HG02981 (cell line): Measurements from ENCODE around the gene RPL10.
"Not testable (repeated sequence)": the region's sequence is repeated elsewhere in the genome, so short reads cannot be mapped to it uniquely, and the experiment has no call there.

Source experiments
- ATAC-seq: cut with Tn5 transposase; IDR thresholded peaks from one replicate; pipeline ENCODE4 v1.9.1; 2021; ENCODE audit warnings: mild to moderate bottlenecking, moderate library complexity; ENCODE audit not compliant: unreplicated experiment

The RPL10 gene

DNA sequence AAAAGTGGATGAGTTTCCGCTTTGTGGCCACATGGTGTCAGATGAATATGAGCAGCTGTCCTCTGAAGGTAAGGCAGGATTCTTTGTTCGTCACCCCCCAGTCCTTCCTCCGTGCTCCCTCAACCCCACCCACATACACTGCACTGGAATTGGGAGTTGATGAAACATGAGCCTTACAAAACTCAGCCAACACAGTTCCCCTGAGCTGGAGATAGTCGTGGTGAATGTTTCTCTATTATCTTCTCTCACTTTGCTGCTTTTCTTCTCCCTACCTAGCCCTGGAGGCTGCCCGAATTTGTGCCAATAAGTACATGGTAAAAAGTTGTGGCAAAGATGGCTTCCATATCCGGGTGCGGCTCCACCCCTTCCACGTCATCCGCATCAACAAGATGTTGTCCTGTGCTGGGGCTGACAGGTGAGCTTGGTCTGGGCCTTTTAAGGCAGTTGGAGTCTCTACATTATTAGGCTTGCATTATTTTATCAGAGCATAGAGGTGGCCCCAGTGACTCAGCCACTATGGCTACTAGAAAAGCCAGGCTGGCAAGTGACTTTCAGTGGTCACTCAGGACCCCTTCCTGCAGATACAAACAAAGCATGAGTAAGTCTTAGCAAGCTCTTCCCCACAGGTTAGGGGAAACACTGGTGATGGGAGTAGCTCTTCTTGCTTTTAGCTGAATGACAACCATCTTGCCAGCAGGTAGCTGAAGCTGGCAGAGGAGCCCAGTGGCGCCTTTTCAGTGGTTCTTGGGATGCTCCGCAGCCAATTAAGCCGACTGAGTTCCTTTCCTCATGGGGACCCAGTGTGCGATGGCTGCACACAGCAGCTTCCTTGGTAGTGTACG, 1.6 kb downstream of the RPL10 start:
- no peak for ATAC-seq

DNA sequence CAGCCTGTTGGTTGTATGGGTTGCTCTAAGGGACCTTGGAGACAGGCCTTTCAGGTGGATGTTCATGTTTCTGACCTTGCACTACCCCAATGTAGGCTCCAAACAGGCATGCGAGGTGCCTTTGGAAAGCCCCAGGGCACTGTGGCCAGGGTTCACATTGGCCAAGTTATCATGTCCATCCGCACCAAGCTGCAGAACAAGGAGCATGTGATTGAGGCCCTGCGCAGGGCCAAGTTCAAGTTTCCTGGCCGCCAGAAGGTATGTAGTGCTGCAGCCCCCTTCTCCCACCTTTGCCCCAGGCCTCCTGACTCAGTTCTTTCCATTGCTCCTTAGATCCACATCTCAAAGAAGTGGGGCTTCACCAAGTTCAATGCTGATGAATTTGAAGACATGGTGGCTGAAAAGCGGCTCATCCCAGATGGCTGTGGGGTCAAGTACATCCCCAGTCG, 2.2 kb downstream of the RPL10 start:
- not testable (repeated sequence) for ATAC-seq

DNA sequence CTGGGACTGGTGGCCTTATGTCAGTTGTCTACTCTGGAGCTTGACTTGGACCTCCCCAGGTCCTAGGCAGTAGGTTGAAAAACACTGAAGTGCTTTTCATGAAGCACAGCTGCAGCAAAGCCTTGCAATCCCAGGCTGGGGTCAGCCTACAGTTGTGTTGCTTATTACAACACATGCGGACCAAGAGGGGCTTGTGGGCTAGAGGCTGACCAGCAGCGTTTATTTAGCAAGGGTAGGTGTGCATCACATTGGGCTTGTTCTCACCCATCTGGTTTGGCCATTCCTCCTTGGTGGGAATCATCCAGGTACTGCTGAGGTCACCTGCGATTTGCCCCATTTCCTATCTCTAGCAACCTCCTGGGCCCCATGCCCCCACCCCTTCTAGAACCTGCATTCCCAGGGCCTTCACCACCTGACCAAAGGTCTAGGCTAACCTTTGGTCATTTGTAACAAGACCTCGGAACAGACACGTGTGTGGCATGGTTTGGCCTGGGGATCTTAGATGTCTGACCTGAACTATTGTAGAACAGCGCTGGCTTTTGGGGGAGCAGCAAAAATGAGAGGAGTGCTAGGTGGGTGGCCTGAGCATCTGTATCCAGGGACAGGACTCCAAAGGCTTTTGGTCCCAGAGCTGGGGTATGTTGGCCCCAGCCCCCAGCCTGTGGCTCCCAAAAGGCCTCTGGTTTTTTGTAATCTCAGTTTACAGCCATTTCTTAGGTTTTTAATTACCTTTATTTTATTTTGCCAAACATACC, 3.0 kb downstream of the RPL10 start:
- ATAC-seq, result no peak

DNA sequence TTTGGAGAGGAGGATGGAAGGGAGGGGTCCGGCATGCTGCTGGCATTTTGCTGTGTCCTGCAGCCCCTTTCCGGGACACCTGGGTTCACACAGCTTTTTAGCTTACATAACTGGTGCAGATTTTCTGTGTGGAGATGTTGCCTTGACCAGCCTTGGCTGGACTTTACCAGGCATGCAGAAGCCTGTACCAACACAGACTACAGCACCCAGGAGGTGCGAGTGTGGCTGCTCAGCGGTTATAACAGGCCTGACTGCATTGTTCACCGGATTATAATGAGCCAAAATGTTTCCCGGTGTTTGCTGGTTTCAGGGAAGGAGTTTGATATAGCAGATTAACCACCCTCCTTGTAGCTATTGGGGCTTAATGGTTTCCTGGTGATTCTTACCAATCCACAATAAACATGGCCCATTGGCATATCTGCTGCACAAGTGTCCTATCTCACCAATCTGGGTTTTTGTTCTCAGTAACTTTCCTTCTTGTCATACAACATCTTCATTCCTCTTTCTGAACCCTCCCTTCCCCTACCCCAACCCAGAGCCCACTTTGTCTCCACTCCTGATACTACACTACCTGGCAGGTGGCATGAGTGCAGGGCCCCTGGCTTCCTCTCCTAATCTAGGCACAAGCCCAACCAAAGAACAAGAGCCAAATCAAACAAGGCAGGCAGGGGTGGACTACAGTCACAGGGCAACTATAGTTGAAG, 3.9 kb downstream of the RPL10 start:
- no peak for ATAC-seq

DNA sequence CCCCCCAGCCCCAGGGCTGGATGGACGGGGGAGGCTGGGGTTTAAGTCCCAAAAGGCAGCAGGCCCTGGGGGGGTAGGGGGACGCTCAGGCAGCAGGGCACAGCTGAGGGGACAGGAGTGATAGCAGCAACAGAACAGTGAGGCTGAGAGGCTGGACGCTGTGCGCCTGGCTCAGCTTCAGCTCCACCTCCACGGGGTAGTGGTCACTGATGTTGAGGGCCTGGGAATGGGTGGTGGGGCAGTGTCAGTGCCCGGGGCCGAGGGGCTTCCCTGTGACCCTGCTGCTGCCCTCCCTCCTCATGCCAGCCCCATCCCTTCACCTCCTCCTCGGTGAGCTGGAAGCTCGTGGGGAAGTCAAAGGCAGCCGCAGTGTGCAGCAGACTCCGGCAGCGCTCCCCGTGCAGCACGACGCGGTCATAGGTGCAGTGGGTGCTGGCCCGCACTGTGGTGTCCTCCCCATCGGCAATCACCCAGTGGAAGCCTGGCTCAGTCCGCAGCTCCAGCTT, 4.5 kb downstream of the RPL10 start:
- ATAC-seq, result no peak

DNA sequence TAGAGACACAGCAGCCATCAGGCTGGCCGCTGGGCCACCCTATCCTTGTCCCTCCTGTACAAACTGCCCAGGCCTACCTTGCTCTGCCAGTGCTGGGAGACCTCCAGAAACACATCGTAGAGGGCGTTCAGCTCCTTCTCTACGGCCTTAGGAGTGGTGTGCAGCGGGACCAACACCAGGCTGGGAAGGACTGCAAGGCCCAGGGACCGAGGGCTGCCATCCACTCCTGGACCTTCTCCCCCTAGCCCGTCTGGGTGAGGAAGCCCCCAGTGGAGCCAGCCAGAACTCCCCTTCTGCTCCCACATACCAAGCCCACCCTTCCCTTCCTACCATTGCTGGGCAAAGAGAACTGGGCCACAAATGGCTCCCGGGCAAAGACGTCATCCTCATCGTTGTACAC, 5.0 kb downstream of the RPL10 start:
- no peak for ATAC-seq

DNA sequence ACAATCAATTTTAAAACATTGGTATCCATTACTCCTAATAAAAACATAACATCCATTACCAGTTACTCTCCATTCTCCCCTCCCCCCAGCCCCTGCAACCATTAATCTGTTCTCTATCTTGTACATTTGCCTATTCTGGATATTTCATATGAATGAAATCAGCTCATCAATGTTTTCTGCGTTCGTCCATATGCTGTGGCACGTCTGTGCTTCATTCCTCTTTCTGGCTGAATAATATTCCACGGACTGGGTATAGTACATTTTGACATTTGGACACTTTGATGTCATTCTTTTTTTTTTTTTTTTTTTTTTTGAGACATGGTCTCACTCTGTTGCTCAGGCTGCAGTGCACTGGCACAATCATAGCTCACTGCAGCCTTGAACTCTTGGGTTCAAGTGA, 5.7 kb downstream of the RPL10 start:
- ATAC-seq, result no peak

DNA sequence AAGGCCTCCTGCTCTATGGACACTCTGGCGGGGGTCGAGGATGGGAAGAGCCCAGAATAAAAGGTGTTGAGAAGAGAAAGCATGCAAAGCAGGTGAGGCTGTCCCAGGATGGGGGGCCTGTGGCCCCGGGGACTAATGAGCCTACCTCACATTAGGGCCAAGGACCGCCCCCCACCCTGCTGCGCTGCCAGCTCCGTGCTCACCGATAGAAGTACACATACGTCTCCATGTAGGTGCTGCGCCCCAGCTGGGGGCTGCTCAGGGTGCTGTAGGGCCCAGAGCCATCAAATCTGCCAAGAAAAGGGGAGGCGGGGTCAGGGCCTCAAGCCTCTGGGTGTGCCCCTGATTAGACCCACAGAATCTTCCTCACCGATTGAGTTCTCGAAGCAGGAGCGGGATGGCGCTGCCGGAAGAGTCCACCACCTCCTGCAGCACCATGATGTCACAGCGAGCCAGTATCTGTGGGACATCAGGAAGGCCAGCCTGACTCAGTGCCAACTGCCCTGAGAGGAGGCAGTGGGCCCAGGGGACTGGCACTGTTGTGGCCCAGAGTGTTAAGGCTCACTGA, 6.5 kb downstream of the RPL10 start:
- ATAC-seq, result no peak

DNA sequence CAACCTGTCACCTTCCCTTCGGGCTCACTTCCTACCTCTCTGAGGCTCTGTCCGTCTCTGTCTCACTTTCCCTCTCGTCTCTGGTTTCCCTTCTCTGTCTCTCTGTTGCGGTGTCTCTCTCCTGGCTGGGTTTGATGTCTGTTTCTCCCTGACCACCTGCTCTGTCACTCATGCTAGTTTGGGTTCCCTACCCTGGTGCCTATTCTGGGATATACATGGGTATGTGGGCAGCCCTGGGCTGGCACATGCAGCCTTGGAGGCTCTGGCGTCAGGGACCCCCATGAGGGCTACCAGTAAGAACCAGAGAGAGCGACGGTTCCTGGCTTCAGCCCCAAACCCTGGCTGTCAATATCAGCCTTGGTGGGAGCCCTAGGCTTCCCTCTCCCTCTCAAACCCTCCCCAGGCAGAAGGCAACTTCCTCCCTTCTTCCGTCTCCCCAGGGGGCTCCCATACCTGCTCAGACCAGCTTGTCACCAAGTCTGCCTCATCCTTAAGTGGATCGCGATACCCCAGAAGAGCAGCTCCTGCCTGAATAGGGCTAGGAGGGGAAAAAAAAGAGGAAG, 10.6 kb downstream of the RPL10 start:
- ATAC-seq, result peak; percentile 14

DNA sequence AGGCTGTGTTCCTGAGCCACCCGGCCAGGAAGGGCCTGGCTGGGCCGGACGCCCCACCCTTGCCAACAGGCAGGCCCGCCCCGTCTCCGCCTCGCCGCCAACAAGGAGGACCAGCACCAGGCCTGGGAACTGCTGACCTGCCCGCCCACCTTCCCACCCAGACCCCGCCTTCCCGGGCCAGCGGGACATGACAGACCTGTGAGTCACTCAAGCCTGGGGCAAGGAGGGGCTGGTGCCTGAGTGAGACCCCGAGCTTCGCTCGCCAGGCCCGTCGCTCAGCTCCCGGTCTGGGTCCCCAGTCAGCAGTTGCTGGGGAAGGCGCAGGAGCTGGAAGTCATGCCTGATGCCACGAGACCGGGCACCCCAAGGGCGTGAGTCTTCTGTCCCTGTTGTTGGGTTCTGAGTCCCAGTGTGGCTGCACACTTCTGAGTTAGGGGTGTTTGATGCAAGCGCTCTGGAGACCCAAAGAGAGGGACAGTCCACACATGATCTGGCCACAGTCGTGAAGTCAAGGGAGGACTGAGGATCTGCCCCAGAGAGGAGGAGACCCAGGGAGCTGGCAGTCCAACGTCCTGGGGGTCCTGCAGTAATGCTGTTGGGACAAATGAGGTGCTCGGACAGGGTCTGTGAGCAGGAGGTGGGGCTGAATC, 11.2 kb downstream of the RPL10 start, which contains the start of gene DNASE1L1:
DNASE1L1 (minus strand) TSS at position 33 of the 650 bp plus-strand sequence. CDS start 3,686 bp downstream, outside the sequence.
- ATAC-seq, result peak; percentile 46

DNA sequence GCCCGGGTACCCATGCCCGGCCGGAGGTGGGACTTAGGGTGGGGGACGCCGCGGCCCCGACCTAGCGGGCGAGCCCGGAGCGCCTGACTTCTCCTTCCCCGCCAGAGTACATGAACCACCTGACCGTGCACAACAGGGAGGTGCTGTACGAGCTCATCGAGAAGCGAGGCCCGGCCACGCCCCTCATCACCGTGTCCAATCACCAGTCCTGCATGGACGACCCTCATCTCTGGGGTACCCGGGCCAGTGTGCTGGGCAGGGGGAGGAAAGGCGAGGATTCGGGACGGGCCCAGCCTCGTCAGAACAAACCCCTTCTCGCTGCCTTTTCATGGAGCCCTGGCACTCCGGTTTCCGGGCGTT, 13.8 kb downstream of the RPL10 start:
- ATAC-seq, result no peak

DNA sequence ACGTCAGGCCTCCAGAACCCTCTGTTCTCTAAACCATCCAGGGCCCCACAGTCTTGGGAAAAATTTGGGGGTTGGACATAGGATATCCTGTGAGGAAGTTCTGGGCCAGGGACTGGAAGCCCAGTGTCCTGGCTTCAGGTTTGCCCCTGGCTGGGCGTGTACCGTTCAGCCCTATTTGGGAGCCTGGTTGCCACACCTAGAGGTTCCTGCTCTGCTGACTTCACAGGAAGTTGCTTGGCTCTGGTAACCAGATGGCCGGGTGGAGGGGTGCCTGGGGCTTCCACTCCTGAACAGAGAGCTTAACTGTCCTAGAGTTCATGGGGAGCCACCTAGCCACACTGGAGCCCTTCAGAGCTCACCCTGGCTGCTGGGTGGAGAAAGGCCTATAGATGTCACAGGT, 14.3 kb downstream of the RPL10 start:
- no peak for ATAC-seq

DNA sequence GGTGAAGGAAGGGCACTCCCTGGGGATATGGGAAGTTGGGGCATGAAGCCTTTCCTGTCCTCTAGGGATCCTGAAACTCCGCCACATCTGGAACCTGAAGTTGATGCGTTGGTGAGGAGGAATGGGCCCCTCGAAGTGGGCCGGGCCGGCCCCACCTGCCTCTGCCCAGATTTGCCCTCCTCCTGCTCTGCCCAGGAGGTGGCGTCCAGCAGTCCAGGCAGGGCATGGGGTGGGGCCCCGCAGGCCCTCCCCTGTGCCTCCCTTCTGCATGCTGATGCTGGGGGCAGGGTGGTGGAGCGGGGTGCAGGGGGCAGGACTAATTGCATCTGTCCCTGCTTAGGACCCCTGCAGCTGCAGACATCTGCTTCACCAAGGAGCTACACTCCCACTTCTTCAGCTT, 15.0 kb downstream of the RPL10 start:
- no peak for ATAC-seq

DNA sequence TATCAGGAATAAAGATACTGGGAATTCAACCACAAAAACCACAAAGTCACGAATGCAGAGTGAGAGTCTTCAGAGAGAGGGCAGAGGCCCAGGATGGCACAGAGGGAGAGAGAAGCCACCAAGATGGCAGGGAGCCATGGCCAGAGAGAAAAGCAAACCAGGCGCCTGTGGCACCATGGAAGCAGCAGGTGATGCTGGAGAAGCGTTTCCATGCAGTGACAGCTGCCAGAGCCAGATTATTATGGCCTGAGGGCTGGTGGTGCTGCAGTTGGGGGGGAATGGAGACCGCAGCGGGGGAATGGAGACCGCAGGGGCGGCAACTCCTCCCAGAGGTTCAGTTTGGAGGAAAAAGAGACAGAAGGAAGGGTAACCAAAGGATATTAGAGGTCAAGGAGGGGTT, 19.0 kb downstream of the RPL10 start:
- ATAC-seq, result no peak

DNA sequence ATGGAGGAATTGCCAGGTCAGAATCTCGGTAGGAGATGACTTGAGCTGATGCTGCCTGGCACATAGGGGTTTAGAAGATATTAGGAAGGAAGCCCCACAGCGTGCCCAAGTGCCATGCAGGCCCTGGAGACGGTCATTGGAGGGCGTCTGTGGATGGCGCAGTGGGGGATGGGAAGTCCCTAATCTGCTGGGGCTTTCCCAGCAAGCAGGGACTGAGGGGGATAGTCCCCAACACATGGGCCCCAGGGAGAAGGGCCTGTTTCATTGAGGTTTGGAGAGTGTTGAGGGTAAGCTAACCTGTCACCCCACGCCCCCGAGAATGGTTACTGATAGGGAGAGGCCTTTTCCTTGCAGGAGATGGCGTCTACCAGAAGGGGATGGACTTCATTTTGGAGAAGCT, 21.0 kb downstream of the RPL10 start:
- ATAC-seq, result no peak

DNA sequence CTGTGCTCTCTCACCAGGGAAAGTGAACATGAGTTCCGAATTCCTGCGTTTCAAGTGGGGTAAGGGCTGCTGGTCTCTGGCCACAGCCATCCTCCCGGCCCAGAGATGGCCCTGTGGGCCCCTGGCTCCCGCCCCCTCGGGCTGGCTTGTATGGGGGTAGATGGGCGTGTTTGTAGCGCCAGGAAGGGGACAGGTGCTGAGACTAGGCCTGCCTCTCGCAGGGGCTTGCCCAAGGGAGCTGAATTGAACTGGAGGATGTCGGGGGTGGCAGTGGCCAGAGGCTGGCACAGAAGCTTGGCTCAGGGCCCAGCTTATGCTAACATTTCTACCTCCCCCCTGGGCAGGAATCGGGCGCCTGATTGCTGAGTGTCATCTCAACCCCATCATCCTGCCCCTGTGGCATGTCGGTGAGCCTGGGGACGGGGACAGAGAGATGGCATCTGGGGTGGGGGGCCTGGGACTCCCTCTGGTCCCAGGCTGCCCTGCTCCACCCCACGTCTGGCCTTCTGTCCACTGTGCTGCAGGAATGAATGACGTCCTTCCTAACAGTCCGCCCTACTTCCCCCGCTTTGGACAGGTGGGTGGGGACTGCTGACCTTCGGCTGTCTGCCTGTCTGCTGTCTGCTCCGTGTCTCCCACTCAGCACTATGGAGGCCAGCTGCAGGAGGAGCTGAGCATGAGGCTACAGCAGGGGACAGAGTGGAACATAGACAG, 21.7 kb downstream of the RPL10 start:
- ATAC-seq, result no peak

DNA sequence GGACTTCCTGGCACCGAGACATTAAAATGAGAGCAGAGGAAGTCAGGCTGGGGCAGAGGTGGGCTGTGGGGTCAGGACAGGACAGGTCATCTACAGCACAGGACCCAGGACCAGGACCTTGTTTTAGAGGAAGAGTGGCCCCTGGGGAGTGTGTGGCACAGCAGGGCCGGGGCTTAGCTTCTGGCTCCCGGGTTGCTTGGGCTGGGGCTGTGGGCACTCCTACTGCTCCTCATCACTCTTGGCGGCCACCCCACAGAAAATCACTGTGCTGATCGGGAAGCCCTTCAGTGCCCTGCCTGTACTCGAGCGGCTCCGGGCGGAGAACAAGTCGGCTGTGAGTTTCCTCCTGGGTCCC, 22.2 kb downstream of the RPL10 start:
- ATAC-seq, result no peak

DNA sequence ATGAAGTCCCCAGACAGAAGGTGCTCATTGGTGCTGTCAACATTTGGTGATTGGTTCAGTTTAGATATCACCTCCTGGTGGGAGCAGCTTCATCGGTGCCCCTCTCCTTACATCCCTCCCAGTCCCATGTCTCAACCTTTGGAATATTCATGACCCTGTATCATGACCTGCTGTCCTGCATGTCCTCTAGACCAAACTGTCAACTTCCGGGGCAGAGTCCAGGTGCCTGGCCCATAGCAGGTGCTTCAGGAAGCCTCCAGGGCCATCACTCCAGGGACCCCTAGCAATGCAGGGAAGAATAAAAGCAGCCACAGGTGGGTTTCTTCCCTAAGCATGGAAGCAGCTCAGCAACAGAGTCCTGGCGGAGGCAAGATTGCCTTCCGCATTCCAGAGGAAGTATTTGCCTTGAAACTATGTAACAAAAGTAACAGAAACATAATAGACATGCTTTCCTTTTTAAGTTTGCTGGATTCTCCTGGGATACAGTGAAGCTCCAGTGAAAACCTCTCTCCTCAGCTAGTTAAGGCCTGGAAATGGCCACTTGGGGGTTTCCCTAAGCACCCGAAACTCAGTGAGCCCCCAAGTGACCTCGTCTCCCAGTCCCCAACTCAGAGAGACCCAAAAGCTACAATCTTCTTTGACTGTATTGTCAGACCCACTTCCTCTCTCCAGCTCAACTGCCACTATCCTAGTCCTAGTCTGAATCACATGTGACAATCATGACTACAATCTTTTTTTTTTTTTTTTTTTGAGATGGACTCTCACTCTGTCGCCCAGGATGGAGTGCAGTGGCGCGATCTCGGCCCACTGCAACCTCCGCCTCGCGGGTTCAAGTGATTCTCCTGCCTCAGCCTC, 29.0 kb downstream of the RPL10 start:
- ATAC-seq, result no peak
